Measurements from ENCODE around the gene PRKCH. TPM values are rescaled to one million over a fixed set of nuclear protein-coding genes. Genes with fewer than 3 reads are reported as not detected.
A peak's percentile ranks its signal among the peaks of the same experiment; 100 is the strongest.

Gene PRKCH
- total RNA-seq, 1 experiment from 2014 or later = 170 TPM

- Histone ChIP-seq H2AFZ (ENCODE audit: low read length) (no peak overlapping the region), H3K4me2 (ENCODE audit: low read length) (peak overlapping the region; percentile 52), H3K9ac (ENCODE audit: low read length) (peak overlapping the region; percentile 94), H4K20me1 (ENCODE audit: low read length) (no peaks in the 10 kb centered on the region), H3K27ac (ENCODE audit: low read length) (peak overlapping the region; percentile 96), H3K9me2 (replicated peaks; ENCODE audit: low read length) (no peaks in the 10 kb centered on the region), H3K9me3 (ENCODE audit: low read length) (no peaks in the 10 kb centered on the region), H3K27me3 (ENCODE audit: low read length) (no peaks in the 10 kb centered on the region), H3F3A (ENCODE audit: low read length, unreplicated experiment) (peaks cover 30% of the 10 kb centered on the region), H3K79me2 (ENCODE audit: low read length) (peaks cover 17% of the 10 kb centered on the region), H3K36me3 (ENCODE audit: low read depth, low read length) (no peaks in the 10 kb centered on the region), H3K4me1 (ENCODE audit: insufficient read depth, low read length) (peaks cover 97% of the 10 kb centered on the region), H3K4me3 (ENCODE audit: low read length) (no peak overlapping the region)
- DNase-seq = peak; percentile 63
- ChIA-PET CTCF (interaction anchor here (0.6 to 1.0 kb wide), 3 partner anchors 28 to 88 kb away, joined by 3 to 4 read pairs (median 3); no protein-coding TSS in a partner anchor), POLR2A (ENCODE audit: unreplicated experiment) (interaction anchor here (1.2 to 1.4 kb wide), 2 partner anchors 11 to 27 kb away, joined by 4 to 6 read pairs; no protein-coding TSS in a partner anchor)
- intact Hi-C loops (cut with micrococcal nuclease) = loop anchor here (10.0 kb wide), 1 partner anchor 440 kb away; no protein-coding TSS in a partner anchor
- TF ChIP-seq EZH2 (IDR thresholded peaks at IDR 0.05; ENCODE audit: low read length, unreplicated experiment) (no peak), EZH2phosphoT487 (IDR thresholded peaks at IDR 0.05; ENCODE audit: borderline replicate concordance, low read length) (no peak)
- TF ChIP-seq, protein P1, sequence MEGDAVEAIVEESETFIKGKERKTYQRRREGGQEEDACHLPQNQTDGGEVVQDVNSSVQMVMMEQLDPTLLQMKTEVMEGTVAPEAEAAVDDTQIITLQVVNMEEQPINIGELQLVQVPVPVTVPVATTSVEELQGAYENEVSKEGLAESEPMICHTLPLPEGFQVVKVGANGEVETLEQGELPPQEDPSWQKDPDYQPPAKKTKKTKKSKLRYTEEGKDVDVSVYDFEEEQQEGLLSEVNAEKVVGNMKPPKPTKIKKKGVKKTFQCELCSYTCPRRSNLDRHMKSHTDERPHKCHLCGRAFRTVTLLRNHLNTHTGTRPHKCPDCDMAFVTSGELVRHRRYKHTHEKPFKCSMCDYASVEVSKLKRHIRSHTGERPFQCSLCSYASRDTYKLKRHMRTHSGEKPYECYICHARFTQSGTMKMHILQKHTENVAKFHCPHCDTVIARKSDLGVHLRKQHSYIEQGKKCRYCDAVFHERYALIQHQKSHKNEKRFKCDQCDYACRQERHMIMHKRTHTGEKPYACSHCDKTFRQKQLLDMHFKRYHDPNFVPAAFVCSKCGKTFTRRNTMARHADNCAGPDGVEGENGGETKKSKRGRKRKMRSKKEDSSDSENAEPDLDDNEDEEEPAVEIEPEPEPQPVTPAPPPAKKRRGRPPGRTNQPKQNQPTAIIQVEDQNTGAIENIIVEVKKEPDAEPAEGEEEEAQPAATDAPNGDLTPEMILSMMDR (conservative IDR thresholded peaks at IDR 0.05; ENCODE audit: low read depth, low read length) = no peak
- ATAC-seq = no peak
- TSS peak; percentile 6 for BruUV-seq (replicated peaks)
These were observed 243.8 kb downstream of the PRKCH start for GRCh38 chr14:61565181-61565580.

DNA sequence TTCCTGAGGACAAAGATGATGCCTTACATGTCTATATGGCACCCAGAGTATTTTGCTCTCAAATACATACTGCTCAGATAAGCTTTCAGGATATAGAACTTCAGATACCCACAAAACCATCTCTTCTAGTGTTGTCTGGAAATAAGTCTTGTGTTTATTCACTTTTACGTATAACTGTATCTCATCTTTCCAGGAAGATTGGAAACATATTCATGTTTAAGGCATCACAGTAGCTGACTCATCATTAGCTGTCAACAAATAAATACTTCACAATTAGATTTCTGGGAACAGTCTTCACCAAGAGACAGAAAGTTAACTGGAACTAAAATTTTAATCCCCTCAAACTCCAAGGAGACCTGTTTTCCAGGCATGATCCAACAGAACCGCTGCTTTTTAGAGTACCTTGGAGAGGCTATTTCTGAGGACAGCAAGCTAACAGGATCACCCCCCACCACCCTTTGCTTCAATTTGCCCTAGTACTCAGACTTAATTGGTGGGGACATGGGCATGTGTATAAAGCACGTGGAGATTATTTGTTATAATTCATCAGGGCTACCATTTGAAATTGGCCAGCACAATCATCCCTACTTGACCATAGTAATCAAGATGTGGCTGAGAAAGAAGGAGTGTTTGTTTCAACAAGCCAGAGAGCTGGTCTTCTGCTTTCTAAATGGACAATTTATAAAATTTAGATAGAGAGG lies 244.6 kb downstream of the PRKCH start:
- Histone ChIP-seq H3K36me3 (ENCODE audit: low read depth, low read length) (no peaks in the 10 kb centered on the region), H3K9me2 (replicated peaks; ENCODE audit: low read length) (no peaks in the 10 kb centered on the region), H3K9me3 (ENCODE audit: low read length) (no peaks in the 10 kb centered on the region), H3K4me2 (ENCODE audit: low read length) (peak overlapping the region; percentile 70), H3K9ac (ENCODE audit: low read length) (peak overlapping the region; percentile 94), H3K4me3 (ENCODE audit: low read length) (peak overlapping the region; percentile 28; the same call in 1 of the 2 replicates), H4K20me1 (ENCODE audit: low read length) (no peaks in the 10 kb centered on the region), H3K79me2 (ENCODE audit: low read length) (peaks cover 17% of the 10 kb centered on the region), H3F3A (ENCODE audit: low read length, unreplicated experiment) (peaks cover 30% of the 10 kb centered on the region), H2AFZ (ENCODE audit: low read length) (no peak overlapping the region), H3K4me1 (ENCODE audit: insufficient read depth, low read length) (peaks cover 97% of the 10 kb centered on the region), H3K27ac (ENCODE audit: low read length) (peak overlapping the region; percentile 96), H3K27me3 (ENCODE audit: low read length) (no peaks in the 10 kb centered on the region)
- BruUV-seq (replicated peaks) = TSS peak; percentile 23
- peak; percentile 2 for ATAC-seq
- DNase-seq = peak; percentile 97
- CTCF ChIA-PET = no interaction called here
- POLR2A ChIA-PET (ENCODE audit: unreplicated experiment) = interaction anchor here (0.5 to 1.4 kb wide), 6 partner anchors 12 to 273 kb away, joined by 3 to 6 read pairs (median 4); partner anchors contain the start of gene HIF1A
- intact Hi-C loops (cut with micrococcal nuclease) = loop anchor here (2.0 to 10.0 kb wide), 2 partner anchors 37 to 439 kb away; no protein-coding TSS in a partner anchor
- TF ChIP-seq EZH2phosphoT487 (IDR thresholded peaks at IDR 0.05; ENCODE audit: borderline replicate concordance, low read length) (no peak), EZH2 (IDR thresholded peaks at IDR 0.05; ENCODE audit: low read length, unreplicated experiment) (no peak)
- TF ChIP-seq, protein P1 (conservative IDR thresholded peaks at IDR 0.05; ENCODE audit: low read depth, low read length) = no peak
